Measurements from ENCODE around the gene L3MBTL4. TPM values are rescaled to one million over a fixed set of nuclear protein-coding genes. Genes with fewer than 3 reads are reported as not detected.
"Not testable (repeated sequence)": the region's sequence is repeated elsewhere in the genome, so short reads cannot be mapped to it uniquely, and the experiment has no call there.

L3MBTL4 gene
- total and polyA plus RNA-seq, 11 donors, result 0.27 to 3.3 (median 1.2) TPM

GRCh38 chr18:6146307-6146661 is 268.4 kb downstream of the L3MBTL4 start:
- no peak for ATAC-seq

GRCh38 chr18:6145645-6146306 is 268.9 kb downstream of the L3MBTL4 start:
- DNase-seq (peak in 4 of 5 donors; percentile 30 to 79 (median 69)), ATAC-seq (peak; percentile 90 to 99 (median 94))
- Histone ChIP-seq H3K36me3 (no peaks in the 10 kb centered on the region), H3K27ac (peak overlapping the region in 1 of 12 donors; percentile 5), H3K4me3 (peak overlapping the region in 2 of 12 donors; percentile 0 to 16), H3K4me1 (peaks cover 0 to 6% (median 0%) of the 10 kb centered on the region in 12 donors), H3K9me3 (no peaks in the 10 kb centered on the region), H3K27me3 (no peaks in the 10 kb centered on the region)
- WGBS, 4 donors, result 46 to 70% (median 58%) methylated on average over 18 of the region's 18 CpGs
- intact Hi-C loops (cut with DNase I), result loop anchor here in 1 of 10 donors (10.0 kb wide), 1 partner anchor 81 kb away; no protein-coding TSS in a partner anchor
- TF ChIP-seq CTCF (IDR thresholded peaks at IDR 0.05), result no peak
- TF ChIP-seq POLR2A (IDR thresholded peaks at IDR 0.05), result no peak

More at GRCh38 chr18:6146307-6146661, 268.4 kb downstream of the L3MBTL4 start:
- Histone ChIP-seq H3K36me3 (no peaks in the 10 kb centered on the region), H3K27me3 (no peaks in the 10 kb centered on the region), H3K4me1 (peaks cover 0 to 6% (median 0%) of the 10 kb centered on the region in 12 donors), H3K4me3 (peak overlapping the region in 2 of 12 donors; percentile 0 to 16), H3K27ac (peak overlapping the region in 1 of 12 donors; percentile 5), H3K9me3 (no peaks in the 10 kb centered on the region)
- intact Hi-C loops (cut with DNase I), result loop anchor here in 1 of 10 donors (10.0 kb wide), 1 partner anchor 81 kb away; no protein-coding TSS in a partner anchor
- no peak for TF ChIP-seq POLR2A (IDR thresholded peaks at IDR 0.05)
- TF ChIP-seq CTCF (IDR thresholded peaks at IDR 0.05), result no peak
- WGBS, 4 donors, result 84 to 91% (median 88%) methylated on average over 16 of the region's 16 CpGs
- DNase-seq, result no peak

GRCh38 chr18:6139007-6139406 is 275.7 kb downstream of the L3MBTL4 start:
- Histone ChIP-seq H3K4me1 (peaks cover 0 to 10% (median 0%) of the 10 kb centered on the region in 12 donors), H3K27me3 (no peaks in the 10 kb centered on the region), H3K9me3 (peaks cover 0 to 14% (median 0%) of the 10 kb centered on the region in 12 donors), H3K27ac (no peak overlapping the region), H3K36me3 (no peaks in the 10 kb centered on the region), H3K4me3 (no peak overlapping the region)
- DNase-seq, result no peak
- intact Hi-C loops (cut with DNase I), result loop anchor here in 2 of 10 donors (10.0 kb wide), 3 partner anchors 154 to 186 kb away; no protein-coding TSS in a partner anchor
- TF ChIP-seq CTCF (IDR thresholded peaks at IDR 0.05) (no peak), POLR2A (IDR thresholded peaks at IDR 0.05) (no peak)
- ATAC-seq, result peak in 2 of 4 donors; percentile 29 to 47
- WGBS, 4 donors, result 97 to 100% (median 99%) methylated on average over 3 of the region's 3 CpGs

- WGBS, 4 donors, result 60 to 87% (median 79%) methylated on average over 1 of the region's 1 CpG
- Histone ChIP-seq H3K4me1 (peaks cover 0 to 17% (median 0%) of the 10 kb centered on the region in 12 donors), H3K9me3 (peaks cover 0 to 14% (median 0%) of the 10 kb centered on the region in 12 donors)
- not testable (repeated sequence) for H3K27ac ChIP-seq, H3K36me3 ChIP-seq, ATAC-seq, DNase-seq, H3K4me3 ChIP-seq, H3K27me3 ChIP-seq
- intact Hi-C loops (cut with DNase I), result loop anchor here in 2 of 10 donors (10.0 kb wide), 3 partner anchors 151 to 189 kb away; no protein-coding TSS in a partner anchor
Measured at GRCh38 chr18:6135901-6136300, 278.8 kb downstream of the L3MBTL4 start.

GRCh38 chr18:6135029-6135428 is 279.7 kb downstream of the L3MBTL4 start:
- not testable (repeated sequence) for DNase-seq
- intact Hi-C loops (cut with DNase I), result loop anchor here in 2 of 10 donors (10.0 kb wide), 3 partner anchors 150 to 190 kb away; no protein-coding TSS in a partner anchor
- WGBS, 4 donors, result 91 to 100% (median 96%) methylated on average over 2 of the region's 2 CpGs

More at GRCh38 chr18:6135029-6135428, 279.7 kb downstream of the L3MBTL4 start:
- not testable (repeated sequence) for H3K27me3 ChIP-seq, H3K4me3 ChIP-seq, H3K27ac ChIP-seq, ATAC-seq, H3K36me3 ChIP-seq
- peaks cover 0 to 17% (median 0%) of the 10 kb centered on the region in 12 donors for H3K4me1 ChIP-seq
- H3K9me3 ChIP-seq, result peaks cover 0 to 14% (median 0%) of the 10 kb centered on the region in 12 donors

Data from heart left ventricle (tissue), 16 donors.